HG03039 (cell line): ENCODE data around the gene OAF.
"Not testable (repeated sequence)": the region's sequence is repeated elsewhere in the genome, so short reads cannot be mapped to it uniquely, and the experiment has no call there.

Experiments
- ATAC-seq: cut with Tn5 transposase; IDR thresholded peaks from one replicate; pipeline ENCODE4 v1.9.1; 2021; ENCODE audit warnings: mild to moderate bottlenecking, moderate library complexity; ENCODE audit not compliant: unreplicated experiment

Gene OAF

DNA sequence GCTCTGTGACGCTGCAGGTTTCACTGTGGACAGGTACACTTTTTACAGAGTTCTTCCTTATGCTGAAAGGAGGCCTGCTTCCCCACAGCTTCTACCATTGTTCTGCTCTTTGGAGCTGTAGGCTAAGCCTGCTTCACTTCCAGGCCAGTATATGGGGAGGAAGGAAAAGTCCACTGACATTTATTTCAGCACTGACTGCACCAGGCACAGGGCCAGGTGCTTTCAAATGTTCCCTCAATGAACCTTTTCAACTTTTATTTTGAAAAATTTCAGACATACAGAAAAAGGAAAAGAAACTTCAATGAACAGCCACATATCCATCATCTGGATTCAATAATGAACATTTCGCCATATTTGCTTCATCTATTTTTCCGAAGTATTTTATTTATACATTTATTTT lies 51.1 kb downstream of the OAF start:
- ATAC-seq, result no peak

DNA sequence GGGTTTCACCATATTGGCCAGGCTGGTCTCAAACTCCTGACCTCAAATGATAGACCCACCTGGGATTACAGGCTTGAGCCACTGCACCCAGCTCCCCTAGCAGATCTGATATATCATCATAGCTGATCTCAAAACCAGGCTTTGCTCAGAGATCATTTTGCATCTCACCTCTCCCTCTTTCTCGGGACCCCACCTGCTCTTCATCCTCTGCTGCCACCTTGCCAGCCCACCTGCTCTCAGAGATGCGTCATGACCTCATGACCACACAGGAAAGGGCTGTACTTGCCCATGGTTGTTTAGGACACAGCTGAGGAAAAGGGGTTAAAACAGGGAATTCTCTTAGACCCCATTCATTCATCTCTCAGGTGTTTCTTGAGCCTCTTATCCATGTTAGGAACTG lies 56.5 kb downstream of the OAF start:
- no peak for ATAC-seq

DNA sequence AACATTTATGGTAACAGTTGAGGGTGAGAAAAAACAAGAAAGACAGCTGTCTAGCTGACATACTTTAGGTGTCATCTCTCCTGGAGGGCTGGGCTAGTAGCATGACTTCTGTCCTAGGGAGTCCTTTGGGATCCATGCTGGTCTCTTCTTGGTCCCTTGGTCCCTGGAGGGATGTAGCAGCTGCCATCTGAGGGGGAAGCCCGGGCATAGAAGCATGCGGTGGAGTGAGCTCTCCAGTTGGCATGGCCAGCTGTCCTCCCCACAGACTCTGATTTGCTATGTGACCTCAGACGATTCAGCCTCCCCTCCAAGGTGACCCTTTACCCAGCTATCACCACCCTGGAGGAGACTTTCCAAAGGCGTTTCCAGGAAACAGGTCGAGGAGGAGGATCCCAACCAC lies 57.9 kb downstream of the OAF start:
- ATAC-seq, result no peak

DNA sequence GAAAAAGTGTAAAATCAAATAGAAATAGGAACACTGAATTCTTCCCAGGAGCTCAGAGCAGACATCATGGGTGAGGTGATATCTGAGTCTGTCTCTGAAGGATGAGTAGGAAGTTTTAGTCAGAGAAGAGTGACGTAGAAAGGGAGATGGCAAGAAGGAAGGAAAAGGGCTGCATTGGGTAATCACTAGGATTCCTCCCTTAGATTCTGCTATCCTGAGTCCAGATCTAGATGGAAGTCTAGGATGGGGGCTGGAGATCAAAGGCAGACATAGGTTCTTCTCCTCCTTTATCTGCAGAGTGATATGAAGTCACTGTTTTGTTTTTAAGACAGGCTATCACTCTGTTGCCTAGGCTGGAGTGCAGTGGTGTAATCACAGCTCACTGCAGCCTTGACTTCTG lies 59.6 kb downstream of the OAF start:
- ATAC-seq, result no peak

DNA sequence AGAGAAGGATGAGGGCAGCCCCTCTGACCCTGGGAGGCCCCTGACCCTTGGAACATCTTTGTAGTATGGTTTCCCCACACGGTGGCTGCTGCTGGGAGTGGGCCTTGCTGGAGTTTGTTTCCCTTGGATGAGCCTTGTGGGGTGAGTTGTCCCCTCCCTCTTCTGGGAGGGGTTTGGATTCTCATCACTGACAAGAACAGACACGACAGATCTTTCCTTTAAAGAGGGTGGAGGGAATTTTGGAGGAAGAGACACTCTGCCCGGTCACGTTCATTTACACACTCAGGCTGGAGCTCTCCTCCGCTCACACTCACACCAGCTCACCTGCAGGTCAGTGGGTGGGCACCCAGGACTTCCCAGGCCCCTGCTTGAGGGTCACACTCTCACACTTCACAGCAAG lies 60.8 kb downstream of the OAF start:
- ATAC-seq, result no peak

DNA sequence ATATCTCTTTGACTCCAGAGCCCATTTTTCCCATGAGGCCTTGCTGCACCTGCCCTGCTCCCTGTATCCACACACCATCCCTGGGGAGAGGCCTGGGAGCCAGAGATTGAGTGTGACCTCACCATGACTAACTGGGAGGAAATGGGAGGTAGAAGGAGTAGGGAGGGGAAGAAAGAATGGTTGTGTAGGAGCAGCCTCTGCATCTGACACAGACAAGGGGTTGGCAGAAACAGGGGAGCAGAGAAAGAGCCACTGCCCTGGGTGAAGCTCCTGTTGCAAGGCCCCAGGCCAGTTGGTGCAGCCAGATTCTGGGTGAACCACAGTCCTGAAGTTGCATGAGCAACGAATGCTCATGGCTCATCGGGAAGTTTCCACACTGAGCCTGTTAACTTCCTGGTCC lies 61.5 kb downstream of the OAF start:
- no peak for ATAC-seq

DNA sequence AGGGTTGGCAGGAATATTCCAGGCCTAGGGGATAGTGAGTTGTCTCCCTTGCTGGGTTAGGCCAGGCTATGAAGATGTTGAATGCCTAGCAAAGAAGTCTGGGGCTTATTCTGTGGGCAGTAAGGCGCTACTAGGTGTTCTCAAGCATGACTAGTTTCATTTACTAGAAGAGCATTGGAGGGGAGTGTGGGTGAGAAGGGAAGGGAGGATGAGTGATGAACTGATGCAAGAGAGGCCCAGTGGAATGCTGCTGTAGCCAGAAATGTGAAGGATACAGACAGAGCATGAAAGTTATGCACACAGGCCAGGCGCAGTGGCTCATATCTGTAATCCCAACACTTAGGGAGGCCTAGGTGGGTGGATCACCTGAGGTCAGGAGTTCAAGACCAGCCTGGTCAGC lies 62.6 kb downstream of the OAF start:
- no peak for ATAC-seq

DNA sequence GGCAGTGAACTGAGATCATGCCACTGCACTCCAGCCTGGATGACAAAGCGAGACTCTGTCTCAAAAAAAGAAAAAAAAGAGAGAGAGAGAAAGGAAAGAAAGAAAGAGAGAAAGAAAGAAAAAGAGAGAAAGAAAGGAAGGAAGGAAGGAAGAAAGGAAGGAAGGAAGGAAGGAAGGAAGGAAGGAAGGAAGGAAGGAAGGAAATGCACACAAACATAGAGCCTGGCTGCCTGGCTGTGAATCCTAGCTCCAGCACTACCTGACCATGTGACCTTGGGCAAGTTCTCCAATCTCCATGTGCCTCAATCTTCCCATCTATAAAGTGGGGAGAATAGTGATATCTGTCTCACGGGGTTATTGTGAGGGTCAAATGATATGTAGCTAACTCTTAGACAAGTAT lies 63.1 kb downstream of the OAF start:
- not testable (repeated sequence) for ATAC-seq

DNA sequence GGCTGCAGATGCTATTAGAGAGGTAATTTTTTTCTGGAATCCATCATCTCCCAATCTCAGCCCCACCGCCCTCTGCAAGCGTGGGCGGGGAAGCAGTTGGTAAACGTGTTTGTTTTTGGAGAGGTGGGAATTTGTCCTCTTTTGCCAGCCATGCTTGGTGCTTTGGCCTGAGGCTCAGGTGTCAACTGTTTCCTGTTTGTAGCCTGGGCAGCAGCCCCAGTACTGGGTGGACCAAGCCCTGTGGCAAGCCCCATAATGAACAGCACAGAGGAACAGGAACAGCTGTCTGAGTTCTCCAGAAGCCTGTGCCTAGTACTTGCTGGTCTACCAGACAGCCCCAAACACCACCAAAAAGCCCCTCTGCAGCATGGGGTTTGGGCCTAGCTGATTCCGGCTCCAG lies 68.7 kb downstream of the OAF start:
- no peak for ATAC-seq
